22Rv1 (cell line): ENCODE measurements around the gene CTAG1A.
"Not testable (repeated sequence)": the region's sequence is repeated elsewhere in the genome, so short reads cannot be mapped to it uniquely, and the experiment has no call there.

ENCODE experiments used
- H3K27ac ChIP-seq: fragments of 450-650 bp; 2 replicates; pipeline ENCODE4 v1.5.1; 2017
- ZFX ChIP-seq: fragments of 450-650 bp; IDR thresholded peaks from 2 replicates; pipeline ENCODE4 v1.6.1; 2017; ENCODE audit warnings: antibody characterized with exemption, borderline replicate concordance
- TF ChIP-seq, protein P1 (sequence below): fragments of 450-650 bp; IDR thresholded peaks from 2 replicates; pipeline ENCODE4 v1.5.1; 2017; ENCODE audit warnings: mild to moderate bottlenecking

The CTAG1A gene

DNA sequence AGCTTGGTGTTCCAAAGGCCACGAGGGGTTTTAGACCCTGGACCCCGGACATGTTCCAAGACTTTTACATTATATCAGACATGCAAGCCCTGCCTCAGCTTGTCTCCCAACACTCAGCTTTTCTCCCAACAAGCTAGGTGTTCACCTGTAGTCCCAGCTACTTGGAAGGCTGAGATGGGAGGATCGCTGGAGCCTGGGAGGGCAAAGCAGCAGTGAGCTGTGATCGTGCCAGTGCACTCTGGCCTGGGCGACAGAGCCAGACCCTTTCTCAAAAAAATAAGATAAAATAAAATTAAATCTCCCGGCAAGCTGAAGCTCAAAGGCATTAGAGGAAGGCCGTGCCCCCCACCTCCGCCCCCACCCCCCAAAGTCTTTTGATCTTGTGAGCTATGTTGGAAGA lies 13.7 kb downstream of the CTAG1A start:
- no peak for TF ChIP-seq ZFX
- TF ChIP-seq, protein P1, sequence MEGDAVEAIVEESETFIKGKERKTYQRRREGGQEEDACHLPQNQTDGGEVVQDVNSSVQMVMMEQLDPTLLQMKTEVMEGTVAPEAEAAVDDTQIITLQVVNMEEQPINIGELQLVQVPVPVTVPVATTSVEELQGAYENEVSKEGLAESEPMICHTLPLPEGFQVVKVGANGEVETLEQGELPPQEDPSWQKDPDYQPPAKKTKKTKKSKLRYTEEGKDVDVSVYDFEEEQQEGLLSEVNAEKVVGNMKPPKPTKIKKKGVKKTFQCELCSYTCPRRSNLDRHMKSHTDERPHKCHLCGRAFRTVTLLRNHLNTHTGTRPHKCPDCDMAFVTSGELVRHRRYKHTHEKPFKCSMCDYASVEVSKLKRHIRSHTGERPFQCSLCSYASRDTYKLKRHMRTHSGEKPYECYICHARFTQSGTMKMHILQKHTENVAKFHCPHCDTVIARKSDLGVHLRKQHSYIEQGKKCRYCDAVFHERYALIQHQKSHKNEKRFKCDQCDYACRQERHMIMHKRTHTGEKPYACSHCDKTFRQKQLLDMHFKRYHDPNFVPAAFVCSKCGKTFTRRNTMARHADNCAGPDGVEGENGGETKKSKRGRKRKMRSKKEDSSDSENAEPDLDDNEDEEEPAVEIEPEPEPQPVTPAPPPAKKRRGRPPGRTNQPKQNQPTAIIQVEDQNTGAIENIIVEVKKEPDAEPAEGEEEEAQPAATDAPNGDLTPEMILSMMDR = no peak
- H3K27ac ChIP-seq = no peak overlapping the region

DNA sequence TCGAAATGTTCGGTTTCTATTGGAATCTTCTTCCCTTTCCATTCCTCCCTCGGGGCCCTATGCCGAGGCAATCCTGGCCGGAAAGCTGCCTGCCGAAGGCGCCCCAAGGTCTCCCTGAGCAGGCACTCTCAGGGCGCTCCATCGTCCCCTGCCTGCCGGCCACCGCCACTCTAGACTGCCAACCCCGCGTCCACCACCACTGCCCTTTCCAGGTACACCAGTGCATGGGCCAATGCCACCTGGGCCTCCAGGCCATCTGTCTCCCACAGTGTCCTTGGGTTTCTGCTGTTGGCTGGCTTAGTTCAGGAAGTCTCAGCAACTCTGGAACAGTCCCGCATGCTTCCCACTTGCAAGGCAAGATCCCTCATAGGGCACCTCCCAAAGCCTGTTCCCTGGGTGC lies 14.6 kb downstream of the CTAG1A start:
- no peak overlapping the region for H3K27ac ChIP-seq
- no peak for TF ChIP-seq ZFX

DNA sequence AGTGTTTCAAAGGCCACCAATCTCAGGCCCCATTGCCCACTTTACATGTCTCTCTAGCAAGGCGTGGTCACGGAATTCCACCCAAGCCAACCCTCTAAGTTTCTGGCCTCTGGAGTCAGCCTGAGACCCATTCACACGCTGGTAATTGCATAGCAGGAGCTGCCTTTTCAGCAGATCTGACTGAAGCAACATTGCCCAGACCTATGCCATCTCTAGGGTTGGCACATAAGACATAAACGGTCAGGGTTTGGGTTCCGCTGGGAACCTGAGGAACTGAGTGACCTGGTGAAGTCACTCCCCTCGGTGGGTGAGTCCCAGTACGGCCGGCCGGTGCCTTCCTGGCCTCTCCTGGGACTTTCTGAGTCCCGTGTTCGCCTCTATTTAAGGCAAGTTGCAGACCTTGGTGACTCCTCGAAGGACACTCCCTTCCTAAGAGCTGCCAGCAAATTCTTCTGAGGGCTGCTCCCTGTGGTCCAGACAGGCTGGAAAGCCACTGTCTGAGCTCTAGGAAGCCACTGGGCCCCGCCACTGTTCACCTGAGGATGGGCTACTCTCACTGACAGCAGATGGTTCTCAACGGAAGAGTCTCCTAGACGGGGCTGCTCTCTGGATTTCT lies 15.9 kb downstream of the CTAG1A start:
- TF ChIP-seq, protein P1 = no peak
- TF ChIP-seq ZFX = no peak
- H3K27ac ChIP-seq = no peak overlapping the region

DNA sequence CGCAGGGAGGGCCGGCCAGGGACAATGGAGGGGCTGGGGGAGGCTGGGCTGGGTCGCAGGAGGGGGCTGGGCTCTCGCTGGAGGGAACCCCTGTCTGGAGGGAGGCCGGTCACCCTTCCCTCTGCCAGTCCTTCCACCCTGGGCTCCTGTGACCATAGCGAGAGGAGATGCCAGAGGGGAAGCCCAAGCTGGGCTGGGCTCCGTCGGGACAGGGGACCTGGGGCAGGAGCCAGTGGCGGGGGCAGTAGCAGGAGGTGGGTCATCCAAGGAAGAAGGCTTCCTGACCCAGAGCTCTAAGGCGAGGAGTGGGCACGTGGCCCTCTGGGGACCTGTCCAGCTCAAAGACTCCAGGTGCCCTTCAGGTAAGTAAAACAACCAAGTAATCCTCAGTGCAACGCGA lies 17.3 kb downstream of the CTAG1A start:
- no peak overlapping the region for H3K27ac ChIP-seq
- TF ChIP-seq ZFX = no peak

DNA sequence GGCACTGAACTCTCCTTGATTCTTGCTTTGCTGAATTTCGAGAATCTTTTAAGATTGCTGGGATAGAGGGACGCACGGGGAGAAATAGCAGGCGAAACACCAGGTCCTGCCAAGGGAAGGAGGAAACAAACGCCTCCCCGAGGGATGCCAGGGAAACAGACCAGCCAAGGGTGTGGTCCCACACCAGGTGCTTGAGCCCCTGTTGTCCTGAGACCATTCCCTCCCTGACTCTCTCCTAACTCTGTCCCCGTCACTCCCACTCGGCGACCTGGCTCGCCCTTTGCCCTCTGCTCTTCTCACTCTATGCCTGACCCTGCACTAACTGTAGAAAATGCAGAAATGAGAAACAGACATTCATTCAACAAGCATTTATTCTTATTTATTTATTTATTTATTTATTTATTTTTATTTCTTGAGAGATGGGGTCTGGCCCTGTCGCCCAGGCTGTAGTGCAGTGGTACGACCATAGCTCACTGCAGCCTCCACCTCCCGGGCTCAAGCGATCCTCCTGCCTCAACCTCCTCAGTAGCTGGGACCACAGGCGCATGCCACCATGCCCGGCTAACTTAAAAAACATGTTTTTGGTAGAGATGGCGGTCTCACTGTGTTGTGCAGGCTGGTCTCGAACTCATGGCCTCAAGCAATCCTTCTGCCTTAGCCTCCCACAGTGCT lies 18.0 kb downstream of the CTAG1A start:
- H3K27ac ChIP-seq = no peak overlapping the region
- TF ChIP-seq, protein P1 = no peak
- no peak for TF ChIP-seq ZFX

DNA sequence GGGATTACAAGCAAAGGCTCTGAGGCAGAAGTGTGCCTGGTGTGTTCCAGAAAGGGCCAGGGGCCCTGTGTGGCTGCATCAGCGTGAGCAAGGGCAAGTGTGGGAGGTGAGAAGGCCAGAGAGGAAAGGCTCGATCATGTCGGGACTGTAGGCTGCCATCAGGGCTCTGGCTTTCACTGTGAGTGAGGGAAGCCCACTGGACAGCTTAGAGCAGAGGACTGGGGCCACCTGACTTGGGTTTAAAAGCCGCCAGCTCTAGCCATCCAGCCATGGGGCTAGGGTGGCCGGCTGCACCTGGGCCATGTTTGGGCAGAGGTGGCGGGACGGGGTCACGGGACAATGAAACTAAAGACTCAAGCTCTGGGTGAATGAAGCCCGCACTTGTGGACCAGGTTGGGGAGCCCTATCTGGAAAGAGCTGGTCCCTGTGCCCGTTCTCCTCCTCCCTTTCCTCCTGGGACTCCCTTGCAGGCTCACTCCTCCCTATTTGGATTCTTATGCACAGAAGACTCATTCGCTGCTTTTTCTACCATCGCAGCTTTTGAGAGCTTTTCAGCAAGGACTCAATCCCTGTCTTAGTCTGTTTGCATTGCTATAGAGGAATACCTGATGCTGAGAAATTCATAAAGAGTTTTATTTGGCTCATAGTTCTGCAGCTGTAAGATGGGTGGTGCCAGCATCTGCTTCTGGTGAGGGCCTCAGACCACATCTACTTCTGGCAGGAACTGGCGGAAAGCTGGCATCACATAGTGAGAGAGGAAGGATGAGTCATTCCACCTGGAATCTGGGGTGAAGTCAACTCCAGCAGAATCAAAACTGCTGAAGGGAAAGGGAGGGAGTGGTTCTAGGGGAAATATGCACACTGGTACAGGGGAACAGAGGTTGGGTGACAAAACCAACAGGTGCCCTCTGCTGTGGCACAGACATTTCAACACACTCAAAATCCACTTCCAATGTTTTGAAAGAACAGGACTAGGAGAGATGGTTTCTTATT lies 18.8 kb downstream of the CTAG1A start:
- no peak overlapping the region for H3K27ac ChIP-seq
- TF ChIP-seq, protein P1 = no peak
- TF ChIP-seq ZFX = no peak

DNA sequence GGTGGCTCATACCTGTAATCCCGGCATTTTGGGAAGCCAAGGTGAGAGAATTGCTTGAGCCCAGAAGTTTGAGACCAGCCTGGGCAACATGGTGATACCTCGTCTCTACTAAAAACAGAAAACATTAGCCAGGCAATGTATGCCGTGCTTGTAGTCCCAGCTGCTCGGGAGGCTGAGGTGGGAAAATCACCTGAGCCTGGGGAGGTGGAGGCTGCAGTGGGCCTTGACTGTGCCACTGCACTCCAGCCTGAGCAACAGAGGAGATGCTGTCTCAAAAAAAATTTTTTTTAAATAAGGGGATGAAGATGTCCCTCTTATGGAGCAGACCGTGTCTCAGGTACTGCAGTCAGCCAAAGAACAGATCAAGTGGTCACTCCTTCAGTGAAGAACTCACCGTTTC lies 20.6 kb downstream of the CTAG1A start:
- no peak for TF ChIP-seq ZFX
- no peak overlapping the region for H3K27ac ChIP-seq

DNA sequence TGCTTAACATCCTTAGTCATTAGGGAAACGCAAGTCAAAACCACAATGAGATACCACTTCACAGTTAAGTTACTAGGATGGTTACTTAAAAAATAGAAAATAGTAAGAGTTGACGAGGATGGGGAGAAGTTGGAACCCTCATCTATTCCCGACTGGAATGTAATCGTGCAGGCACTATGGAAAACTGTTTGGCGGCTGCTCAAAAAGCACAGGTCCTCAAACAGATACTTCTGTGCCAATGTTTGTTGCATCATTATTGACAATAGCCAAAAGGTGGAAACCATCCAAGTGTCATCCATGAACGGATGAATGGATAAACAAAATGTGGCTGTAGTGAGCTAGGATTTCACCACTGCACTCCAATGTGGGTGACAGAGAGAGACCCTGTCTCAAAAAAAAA lies 22.4 kb downstream of the CTAG1A start:
- no peak overlapping the region for H3K27ac ChIP-seq

DNA sequence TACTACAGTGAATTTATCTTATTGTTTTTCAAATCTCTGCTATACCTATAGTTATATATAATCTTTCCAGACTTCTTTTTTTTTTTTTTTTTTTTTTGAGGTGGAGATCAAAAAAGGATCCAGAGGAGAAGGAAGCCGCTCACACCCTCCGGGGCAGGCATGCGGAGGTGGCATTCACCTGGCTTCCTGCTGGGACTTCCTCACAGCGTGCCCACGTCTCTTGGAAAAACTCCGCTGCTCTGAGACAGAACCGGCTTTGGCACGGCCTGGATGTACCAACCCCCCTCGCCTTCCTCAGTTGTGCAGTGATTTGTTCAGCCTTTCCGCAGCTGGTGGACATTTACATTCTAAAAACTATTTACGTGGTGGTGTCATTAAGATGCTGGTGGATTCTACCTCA lies 23.0 kb downstream of the CTAG1A start:
- not testable (repeated sequence) for H3K27ac ChIP-seq

More for the DNA sequence above, 22.4 kb downstream of the CTAG1A start:
- TF ChIP-seq, protein P1 = no peak
- no peak for TF ChIP-seq ZFX

DNA sequence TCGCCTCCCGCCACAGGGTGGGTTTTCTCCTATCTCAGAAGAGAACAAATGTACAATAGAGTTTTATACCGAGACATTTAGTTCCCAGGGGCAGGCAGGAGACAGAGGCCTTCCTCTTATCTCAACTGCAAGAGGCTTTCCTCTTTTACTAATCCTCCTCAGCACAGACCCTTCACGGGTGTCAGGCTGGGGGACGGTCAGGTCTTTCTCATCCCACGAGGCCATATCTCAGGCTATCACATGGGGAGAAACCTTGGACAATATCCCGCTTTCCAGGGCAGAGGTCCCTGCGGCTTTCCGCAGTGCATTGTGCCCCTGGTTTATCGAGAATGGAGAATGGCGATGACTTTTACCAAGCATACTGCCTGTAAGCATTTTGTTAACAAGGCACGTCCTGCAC lies 23.9 kb downstream of the CTAG1A start:
- H3K27ac ChIP-seq = not testable (repeated sequence)

DNA sequence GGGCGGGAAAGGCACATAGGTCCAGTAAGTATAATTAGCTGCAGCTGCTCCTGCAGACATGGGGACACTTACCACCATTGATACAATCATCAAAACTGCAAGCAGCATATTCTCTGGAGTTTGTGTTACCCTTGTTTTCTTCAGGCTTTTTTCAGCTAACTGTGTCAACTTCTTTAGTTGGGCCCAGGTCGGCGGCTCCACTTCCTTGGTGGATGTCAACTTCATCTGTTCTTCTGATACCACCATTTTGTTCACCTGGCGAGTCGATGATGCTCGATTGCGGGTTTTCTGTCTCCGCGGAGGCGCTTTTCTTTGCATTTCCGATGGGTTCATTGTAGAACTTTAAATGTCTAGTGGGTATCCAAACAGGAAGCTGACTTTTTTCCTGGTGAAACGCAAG lies 26.2 kb downstream of the CTAG1A start:
- not testable (repeated sequence) for H3K27ac ChIP-seq

DNA sequence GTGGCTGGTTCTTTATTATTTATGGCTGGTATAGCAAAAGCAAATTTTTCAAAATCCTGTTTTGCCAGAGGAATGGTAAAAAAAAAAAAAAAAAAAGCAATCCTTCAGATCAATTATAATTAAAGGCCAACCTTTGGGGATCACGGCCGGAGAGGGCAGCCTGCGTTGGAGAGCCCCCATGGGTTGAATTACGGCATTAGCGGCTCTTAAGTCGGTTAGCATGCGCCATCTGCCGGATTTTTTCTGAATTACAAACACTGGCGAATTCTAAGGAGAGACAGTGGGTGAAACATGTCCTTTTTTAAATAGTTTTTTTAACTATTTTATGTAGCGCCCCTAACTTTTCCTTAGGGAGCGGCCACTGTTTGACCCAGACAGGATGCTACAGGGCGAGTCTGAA lies 28.7 kb downstream of the CTAG1A start:
- H3K27ac ChIP-seq = not testable (repeated sequence)

DNA sequence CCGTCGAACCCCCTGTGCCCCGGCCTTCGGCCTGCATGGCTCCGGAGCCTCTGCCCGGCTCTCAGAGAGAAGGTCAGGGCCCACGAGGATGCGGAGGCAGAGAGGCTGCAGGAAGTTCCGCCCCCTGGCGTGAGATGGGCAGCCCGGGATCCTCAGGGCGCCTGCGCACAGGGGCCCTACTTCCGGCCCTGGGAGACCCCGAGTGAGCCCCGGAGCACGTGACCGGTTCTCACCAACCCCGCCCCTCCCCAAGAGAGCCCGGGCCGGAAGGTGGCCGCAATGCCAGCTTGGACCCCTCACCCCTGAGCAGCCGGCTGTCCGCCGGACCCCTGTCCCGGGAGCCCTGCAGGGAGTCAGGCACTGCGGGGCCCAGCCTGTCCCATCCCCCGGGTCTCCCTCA lies 34.2 kb downstream of the CTAG1A start, which contains the start of gene CTAG1B:
Gene CTAG1B, minus strand, starts transcription at position 101 of the 400 bp plus-strand sequence. Its CDS starts 64 bp downstream, at position 37.
- H3K27ac ChIP-seq = not testable (repeated sequence)
